Ovary (tissue), 3 donors: ENCODE measurements around the gene PCNT.

Source experiments
- EP300 ChIP-seq: sonication (generic); formaldehyde crosslinking; IDR thresholded peaks from one replicate; pipeline ENCODE4 v1.6.1; 2017; ENCODE audit warnings: antibody characterized with exemption
- TF ChIP-seq, protein P1 (sequence below), 3 donors: fragments of 450-650 bp in 2 of 3; fragments of 200-600 bp in 1 of 3; IDR thresholded peaks; one replicate each; pipeline versions ENCODE4 v1.5.1 to v1.8.0; 2016 to 2022; ENCODE audit warnings: antibody characterized with exemption in 3 of 3, mild to moderate bottlenecking in 1 of 3
- donor health status: DM: no; HTN: no; CAD: no.

DNA sequence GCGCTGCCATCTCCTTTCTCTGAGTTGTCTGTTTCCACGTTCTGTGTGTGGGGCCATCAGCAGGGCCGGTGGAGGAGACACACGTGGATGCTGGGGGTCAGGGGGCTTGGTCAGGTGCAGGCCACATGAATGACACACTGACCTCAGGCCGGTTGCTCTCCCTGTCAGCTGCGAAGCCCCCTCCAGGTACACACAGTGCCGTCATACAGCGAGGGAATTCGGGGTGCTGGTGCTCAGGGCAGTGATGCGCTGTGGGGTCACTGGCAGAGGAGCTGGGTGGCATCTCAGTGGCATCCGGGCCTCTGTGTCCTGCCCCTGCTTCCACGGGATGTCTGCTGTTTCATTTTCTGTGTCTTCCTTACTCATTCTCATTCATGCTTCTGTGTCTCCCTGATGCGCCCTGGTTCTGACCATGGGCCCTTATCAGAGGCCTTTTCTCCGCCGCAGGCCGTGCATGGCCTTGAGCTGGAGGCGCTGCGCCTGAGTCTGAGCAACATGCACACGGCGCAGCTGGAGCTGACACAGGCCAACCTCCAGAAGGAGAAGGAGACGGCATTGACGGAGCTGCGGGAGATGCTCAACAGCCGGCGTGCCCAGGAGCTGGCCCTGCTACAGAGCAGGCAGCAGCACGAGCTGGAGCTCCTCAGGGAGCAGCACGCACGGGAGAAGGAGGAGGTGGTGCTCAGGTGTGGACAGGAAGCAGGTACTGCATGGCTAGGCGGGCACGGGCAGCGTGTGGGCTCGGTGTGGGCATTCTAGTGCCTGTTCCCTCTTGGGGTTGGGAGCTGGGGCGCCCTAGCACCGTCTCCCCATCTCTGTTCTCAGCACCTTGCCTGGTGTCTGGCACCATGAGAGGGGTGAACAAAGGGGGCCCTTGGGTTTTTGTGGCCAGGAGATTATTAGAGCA is 22.6 kb downstream of the PCNT start:
- TF ChIP-seq, protein P1, sequence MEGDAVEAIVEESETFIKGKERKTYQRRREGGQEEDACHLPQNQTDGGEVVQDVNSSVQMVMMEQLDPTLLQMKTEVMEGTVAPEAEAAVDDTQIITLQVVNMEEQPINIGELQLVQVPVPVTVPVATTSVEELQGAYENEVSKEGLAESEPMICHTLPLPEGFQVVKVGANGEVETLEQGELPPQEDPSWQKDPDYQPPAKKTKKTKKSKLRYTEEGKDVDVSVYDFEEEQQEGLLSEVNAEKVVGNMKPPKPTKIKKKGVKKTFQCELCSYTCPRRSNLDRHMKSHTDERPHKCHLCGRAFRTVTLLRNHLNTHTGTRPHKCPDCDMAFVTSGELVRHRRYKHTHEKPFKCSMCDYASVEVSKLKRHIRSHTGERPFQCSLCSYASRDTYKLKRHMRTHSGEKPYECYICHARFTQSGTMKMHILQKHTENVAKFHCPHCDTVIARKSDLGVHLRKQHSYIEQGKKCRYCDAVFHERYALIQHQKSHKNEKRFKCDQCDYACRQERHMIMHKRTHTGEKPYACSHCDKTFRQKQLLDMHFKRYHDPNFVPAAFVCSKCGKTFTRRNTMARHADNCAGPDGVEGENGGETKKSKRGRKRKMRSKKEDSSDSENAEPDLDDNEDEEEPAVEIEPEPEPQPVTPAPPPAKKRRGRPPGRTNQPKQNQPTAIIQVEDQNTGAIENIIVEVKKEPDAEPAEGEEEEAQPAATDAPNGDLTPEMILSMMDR (IDR thresholded peaks at IDR 0.05), result no peak
- TF ChIP-seq EP300, result no peak
